Measurements from ENCODE around the gene PTPRT. TPM values are rescaled to one million over a fixed set of nuclear protein-coding genes. Genes with fewer than 3 reads are reported as not detected.

The PTPRT gene
- total RNA-seq, 1 experiment from 2014 or later: 0.13 TPM

- no peak for TF ChIP-seq CTCF (conservative IDR thresholded peaks at IDR 0.05)
- H3K9me3 ChIP-seq (ENCODE audit: control insufficient read depth, low read depth, low read length): no peaks in the 10 kb centered on the region
- no CpG with 5 or more reads among the region's 4 CpGs for WGBS (ENCODE audit: extremely low coverage, insufficient read length, low lambda C conversion rate)
Measured at GRCh38 chr20:42494290-42494689, 695.4 kb downstream of the PTPRT start.

More at GRCh38 chr20:42494290-42494689, 695.4 kb downstream of the PTPRT start:
- DNase-seq: no peak
- Histone ChIP-seq H2BK120ac (ENCODE audit: low read depth, low read length, poor library complexity, severe bottlenecking) (no peak overlapping the region), H3K14ac (ENCODE audit: insufficient read depth, low read length) (no peak overlapping the region), H2BK15ac (ENCODE audit: low read depth, low read length) (no peak overlapping the region), H3K4me1 (ENCODE audit: insufficient read depth, low read length) (no peaks in the 10 kb centered on the region), H3K79me1 (ENCODE audit: insufficient read depth, low read depth, low read length, poor library complexity, severe bottlenecking) (no peaks in the 10 kb centered on the region), H3K18ac (ENCODE audit: insufficient read length, low read depth, low read length) (no peak overlapping the region), H3K27ac (ENCODE audit: insufficient read length, low read depth, low read length) (no peak overlapping the region), H3K56ac (ENCODE audit: insufficient read length, low read depth, low read length) (no peak overlapping the region), H4K5ac (ENCODE audit: insufficient read length, low read depth, low read length) (no peak overlapping the region), H3K4ac (ENCODE audit: low read depth, low read length) (no peak overlapping the region), H2BK20ac (ENCODE audit: low read depth, low read length, poor library complexity, severe bottlenecking) (no peak overlapping the region), H2AFZ (ENCODE audit: low read length) (no peak overlapping the region), H3K27me3 (ENCODE audit: insufficient read depth, low read length) (no peaks in the 10 kb centered on the region), H3K23me2 (ENCODE audit: insufficient read length, low read depth, low read length, poor library complexity, severe bottlenecking) (no peaks in the 10 kb centered on the region), H3K79me2 (ENCODE audit: insufficient read depth, low read length) (no peaks in the 10 kb centered on the region), H2BK12ac (ENCODE audit: insufficient read length, low read depth, low read length) (no peak overlapping the region), H2AK5ac (ENCODE audit: insufficient read length, low read length) (no peak overlapping the region), H2BK5ac (ENCODE audit: insufficient read length, low read length) (no peak overlapping the region), H3K4me2 (ENCODE audit: insufficient read depth, insufficient read length, low read length) (no peak overlapping the region), H4K8ac (replicated peaks; ENCODE audit: insufficient read length, low read depth, low read length) (no peak overlapping the region), H4K91ac (ENCODE audit: insufficient read length, low read depth, low read length) (no peak overlapping the region), H4K20me1 (ENCODE audit: control insufficient read depth, insufficient read depth, insufficient read length) (no peaks in the 10 kb centered on the region), H3K9ac (ENCODE audit: extremely low read depth, insufficient read length, low read length) (no peak overlapping the region), H3T11ph (ENCODE audit: low read length) (no peak overlapping the region), H3K23ac (ENCODE audit: insufficient read length, low read depth, low read length) (no peak overlapping the region)
- Mint-ChIP-seq H3K36me3 (ENCODE audit: insufficient read depth in 1 of 3, low read depth in 3 of 3) (no peaks in the 10 kb centered on the region), H3K4me1 (peaks cover 0 to 8% of the 10 kb centered on the region in 2 experiments; a peak in 1 of 4 replicates), H3K9me3 (no peaks in the 10 kb centered on the region), H3K27me3 (ENCODE audit: low read depth) (peaks cover 20% of the 10 kb centered on the region), H3K27ac (no peak overlapping the region), H3K4me3 (no peak overlapping the region)
